ENCODE measurements around the gene TOB1. TPM values are rescaled to one million over a fixed set of nuclear protein-coding genes. Genes with fewer than 3 reads are reported as not detected.

The TOB1 gene
- polyA plus RNA-seq, 1 donor, result 112 TPM

GRCh38 chr17:50908140-50908859, 42.1 kb upstream of the TOB1 start:
- no peaks in the 10 kb centered on the region for H3K9me3 ChIP-seq (ENCODE audit: control insufficient read depth, low read depth, low read length)
- H3K4me1 ChIP-seq (ENCODE audit: control insufficient read depth, insufficient read depth, low read length), result peaks cover 63% of the 10 kb centered on the region
- H3K27ac ChIP-seq (ENCODE audit: low read length), result peak overlapping the region; percentile 83

GRCh38 chr17:50906443-50906842, 40.3 kb upstream of the TOB1 start:
- H3K27ac ChIP-seq (ENCODE audit: low read length), result peak overlapping the region; percentile 4
- no peaks in the 10 kb centered on the region for H3K36me3 ChIP-seq (ENCODE audit: control insufficient read depth, insufficient read depth, low read length)
- H3K27me3 ChIP-seq (ENCODE audit: control insufficient read depth, insufficient read depth, low read length), result no peaks in the 10 kb centered on the region
- H3K4me1 ChIP-seq (ENCODE audit: control insufficient read depth, insufficient read depth, low read length), result peaks cover 69% of the 10 kb centered on the region
- H3K9me3 ChIP-seq (ENCODE audit: control insufficient read depth, low read depth, low read length), result no peaks in the 10 kb centered on the region
- DNase-seq, result no peak
- no peak overlapping the region for H3K4me3 ChIP-seq (ENCODE audit: low read length)
- WGBS (ENCODE audit: insufficient coverage, low lambda C conversion rate), result no CpG with 5 or more reads among the region's 4 CpGs

More at GRCh38 chr17:50908140-50908859, 42.1 kb upstream of the TOB1 start:
- no peak for DNase-seq
- Histone ChIP-seq H3K36me3 (ENCODE audit: control insufficient read depth, insufficient read depth, low read length) (no peaks in the 10 kb centered on the region), H3K4me3 (ENCODE audit: low read length) (no peak overlapping the region), H3K27me3 (ENCODE audit: control insufficient read depth, insufficient read depth, low read length) (no peaks in the 10 kb centered on the region)
- WGBS (ENCODE audit: insufficient coverage, low lambda C conversion rate), result no CpG with 5 or more reads among the region's 8 CpGs

- H3K27ac ChIP-seq (ENCODE audit: low read length), result peak overlapping the region; percentile 97
- DNase-seq, result peak; percentile 80 to 89
- 20% methylated on average over 1 of the region's 1 CpG for WGBS (ENCODE audit: insufficient coverage, low lambda C conversion rate)
- H3K4me1 ChIP-seq (ENCODE audit: control insufficient read depth, insufficient read depth, low read length), result peaks cover 69% of the 10 kb centered on the region
- H3K27me3 ChIP-seq (ENCODE audit: control insufficient read depth, insufficient read depth, low read length), result no peaks in the 10 kb centered on the region
- no peak overlapping the region for H3K4me3 ChIP-seq (ENCODE audit: low read length)
- no peaks in the 10 kb centered on the region for H3K9me3 ChIP-seq (ENCODE audit: control insufficient read depth, low read depth, low read length)
- H3K36me3 ChIP-seq (ENCODE audit: control insufficient read depth, insufficient read depth, low read length), result no peaks in the 10 kb centered on the region
Observed at GRCh38 chr17:50905460-50905803, 39.3 kb upstream of the TOB1 start.

DNA sequence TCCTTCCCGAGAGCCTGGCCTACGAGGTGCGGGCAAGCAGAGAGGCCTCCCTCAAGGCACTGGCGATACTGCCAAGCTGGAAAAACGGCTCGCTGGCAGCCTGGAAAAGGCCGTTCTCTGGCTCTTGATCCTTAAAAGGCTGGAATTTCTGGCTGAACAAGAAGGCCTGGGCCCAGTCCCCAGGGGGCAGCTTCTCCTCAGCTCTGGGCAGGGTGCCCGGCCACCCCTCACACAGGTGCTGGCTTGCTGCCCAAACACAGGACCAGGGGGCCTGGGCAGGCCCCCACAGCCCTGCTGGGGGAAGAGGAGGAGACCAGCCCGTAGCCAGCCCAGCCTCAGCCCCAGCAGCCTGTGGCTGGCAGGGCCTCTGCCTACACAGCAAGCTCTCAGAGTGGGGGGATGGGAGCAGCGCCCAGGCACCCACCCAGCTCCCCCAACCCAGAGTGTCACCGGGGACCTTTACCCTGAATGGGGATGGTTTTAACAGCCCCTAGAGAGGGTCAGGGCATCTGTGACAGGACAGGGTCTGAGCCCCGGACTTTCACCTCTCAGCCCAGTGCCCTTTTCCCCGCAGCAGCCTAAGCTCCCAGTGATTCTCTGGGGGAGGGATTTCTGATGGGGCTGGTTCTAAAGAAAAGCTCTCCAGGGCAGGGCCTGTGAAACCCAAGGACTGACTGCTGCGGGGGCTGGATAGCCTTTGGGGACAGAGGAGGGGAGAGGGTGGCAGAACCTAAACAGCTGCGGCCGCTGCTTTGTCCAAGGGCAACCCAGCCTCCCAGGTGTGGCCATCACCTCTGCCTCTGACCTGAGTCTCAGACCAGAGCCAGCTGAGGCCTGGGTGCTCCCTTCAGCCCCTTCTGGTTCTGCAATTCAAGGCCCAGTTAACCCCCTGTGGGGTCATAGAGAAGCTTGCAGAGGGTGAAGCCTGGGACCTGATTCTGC, 38.6 kb upstream of the TOB1 start:
- Histone ChIP-seq H3K27me3 (ENCODE audit: control insufficient read depth, insufficient read depth, low read length) (no peaks in the 10 kb centered on the region), H3K36me3 (ENCODE audit: control insufficient read depth, insufficient read depth, low read length) (no peaks in the 10 kb centered on the region), H3K4me1 (ENCODE audit: control insufficient read depth, insufficient read depth, low read length) (peaks cover 63% of the 10 kb centered on the region), H3K9me3 (ENCODE audit: control insufficient read depth, low read depth, low read length) (no peaks in the 10 kb centered on the region), H3K4me3 (ENCODE audit: low read length) (no peak overlapping the region), H3K27ac (ENCODE audit: low read length) (peak overlapping the region; percentile 97)
- peak; percentile 76 to 90 for DNase-seq
- WGBS (ENCODE audit: insufficient coverage, low lambda C conversion rate), result no CpG with 5 or more reads among the region's 16 CpGs

DNA sequence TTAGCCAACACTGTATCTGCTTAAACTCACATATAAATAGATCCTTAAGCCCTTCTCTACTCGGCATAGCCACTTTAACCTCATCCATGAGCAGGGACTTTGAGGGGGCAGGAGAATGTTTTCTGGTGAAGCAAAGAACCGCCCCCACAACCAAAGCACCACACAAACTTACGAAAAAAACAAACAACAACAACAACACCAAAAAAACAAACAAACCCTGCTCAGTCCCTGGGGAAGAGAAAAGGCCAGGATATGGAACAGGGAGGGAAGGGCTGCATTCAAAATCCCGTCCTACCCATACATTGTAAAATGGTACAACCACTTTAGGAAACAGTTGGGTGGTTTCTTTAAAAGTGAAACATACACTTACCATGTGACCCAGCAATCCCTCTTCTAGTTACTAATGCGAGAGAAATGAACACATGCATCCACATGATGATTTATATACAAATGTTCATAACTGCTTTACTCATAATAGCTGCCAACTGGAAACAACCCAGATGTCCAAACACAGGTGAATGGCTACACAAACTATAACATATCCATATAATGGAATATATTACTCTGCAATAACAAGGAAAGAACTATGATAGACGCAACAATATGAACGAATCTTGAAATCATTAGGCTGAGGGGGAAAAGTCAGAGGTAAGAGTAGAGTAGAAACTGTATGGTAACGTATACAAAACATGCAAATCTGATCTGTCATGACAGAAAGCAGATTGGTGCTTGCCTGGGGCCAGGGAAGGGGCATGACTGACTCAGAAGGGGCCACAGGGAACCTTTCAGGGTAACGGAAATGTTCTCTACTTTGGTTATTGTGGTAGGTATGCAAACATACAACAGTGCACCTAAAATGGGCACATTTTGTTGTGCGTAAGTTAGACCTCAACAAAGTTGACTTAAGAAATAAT, 37.7 kb upstream of the TOB1 start:
- peak overlapping the region; percentile 97 for H3K27ac ChIP-seq (ENCODE audit: low read length)
- WGBS (ENCODE audit: insufficient coverage, low lambda C conversion rate), result 46% methylated on average over 3 of the region's 10 CpGs
- no peak overlapping the region for H3K4me3 ChIP-seq (ENCODE audit: low read length)
- DNase-seq, result peak in 1 of 2 donors; percentile 57
- no peaks in the 10 kb centered on the region for H3K27me3 ChIP-seq (ENCODE audit: control insufficient read depth, insufficient read depth, low read length)
- H3K9me3 ChIP-seq (ENCODE audit: control insufficient read depth, low read depth, low read length), result no peaks in the 10 kb centered on the region
- H3K36me3 ChIP-seq (ENCODE audit: control insufficient read depth, insufficient read depth, low read length), result no peaks in the 10 kb centered on the region
- peaks cover 54% of the 10 kb centered on the region for H3K4me1 ChIP-seq (ENCODE audit: control insufficient read depth, insufficient read depth, low read length)

DNA sequence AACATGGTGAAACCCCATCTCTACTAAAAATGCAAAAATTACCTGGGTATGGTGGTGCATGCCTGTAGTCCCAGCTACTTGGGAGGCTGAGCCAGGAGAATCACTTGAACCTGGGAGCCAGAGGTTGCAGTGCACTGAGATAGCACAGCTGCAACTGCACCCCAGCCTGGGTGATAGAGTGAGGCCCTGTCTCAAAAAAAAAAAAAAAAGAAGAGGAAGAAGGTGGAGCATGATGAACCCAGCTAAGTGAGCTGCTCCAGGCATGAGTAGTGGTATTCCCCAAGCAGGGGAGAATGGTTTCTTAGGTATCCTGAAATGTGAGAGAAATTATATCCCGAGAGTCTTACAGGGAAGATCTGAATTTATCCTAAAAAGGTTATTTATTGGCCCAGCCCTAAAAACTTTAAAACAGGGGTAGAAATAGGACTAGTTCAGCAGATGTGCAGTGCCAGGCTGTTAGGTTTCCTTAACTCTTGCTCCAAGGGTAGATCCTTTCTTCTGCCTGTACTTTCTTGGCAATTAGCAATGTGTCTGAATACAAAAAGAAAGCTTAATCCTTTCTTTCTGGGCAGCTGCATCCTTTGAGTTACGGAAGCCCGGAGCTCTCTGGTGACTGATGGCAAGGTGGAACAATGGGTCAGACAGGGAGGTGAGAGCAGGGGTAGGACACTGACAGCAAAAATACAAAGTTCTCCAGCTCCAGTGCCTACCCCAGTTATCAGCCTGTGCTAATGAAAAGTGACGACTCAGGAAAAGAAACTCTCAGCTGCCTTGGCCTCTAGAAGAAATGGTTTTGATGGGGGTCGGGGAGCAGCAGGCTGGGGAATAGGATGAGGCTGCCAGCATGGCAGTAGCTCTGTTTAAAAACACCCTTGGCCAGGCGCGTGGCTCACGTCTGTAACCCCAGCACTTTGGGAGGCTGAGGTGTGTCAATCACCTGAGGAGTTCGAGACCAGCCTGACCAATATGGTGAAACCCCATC, 36.5 kb upstream of the TOB1 start:
- H3K36me3 ChIP-seq (ENCODE audit: control insufficient read depth, insufficient read depth, low read length), result no peaks in the 10 kb centered on the region
- no peaks in the 10 kb centered on the region for H3K27me3 ChIP-seq (ENCODE audit: control insufficient read depth, insufficient read depth, low read length)
- H3K4me3 ChIP-seq (ENCODE audit: low read length), result no peak overlapping the region
- H3K4me1 ChIP-seq (ENCODE audit: control insufficient read depth, insufficient read depth, low read length), result peaks cover 42% of the 10 kb centered on the region
- peak in 1 of 2 donors; percentile 47 for DNase-seq
- no peaks in the 10 kb centered on the region for H3K9me3 ChIP-seq (ENCODE audit: control insufficient read depth, low read depth, low read length)
- 0% methylated on average over 1 of the region's 9 CpGs for WGBS (ENCODE audit: insufficient coverage, low lambda C conversion rate)
- peak overlapping the region; percentile 97 for H3K27ac ChIP-seq (ENCODE audit: low read length)

GRCh38 chr17:50900383-50900892, 34.3 kb upstream of the TOB1 start:
- Histone ChIP-seq H3K9me3 (ENCODE audit: control insufficient read depth, low read depth, low read length) (no peaks in the 10 kb centered on the region), H3K4me3 (ENCODE audit: low read length) (no peak overlapping the region), H3K27ac (ENCODE audit: low read length) (no peak overlapping the region), H3K4me1 (ENCODE audit: control insufficient read depth, insufficient read depth, low read length) (peaks cover 30% of the 10 kb centered on the region), H3K27me3 (ENCODE audit: control insufficient read depth, insufficient read depth, low read length) (no peaks in the 10 kb centered on the region), H3K36me3 (ENCODE audit: control insufficient read depth, insufficient read depth, low read length) (no peaks in the 10 kb centered on the region)
- no CpG with 5 or more reads among the region's 7 CpGs for WGBS (ENCODE audit: insufficient coverage, low lambda C conversion rate)
- DNase-seq, result no peak

DNA sequence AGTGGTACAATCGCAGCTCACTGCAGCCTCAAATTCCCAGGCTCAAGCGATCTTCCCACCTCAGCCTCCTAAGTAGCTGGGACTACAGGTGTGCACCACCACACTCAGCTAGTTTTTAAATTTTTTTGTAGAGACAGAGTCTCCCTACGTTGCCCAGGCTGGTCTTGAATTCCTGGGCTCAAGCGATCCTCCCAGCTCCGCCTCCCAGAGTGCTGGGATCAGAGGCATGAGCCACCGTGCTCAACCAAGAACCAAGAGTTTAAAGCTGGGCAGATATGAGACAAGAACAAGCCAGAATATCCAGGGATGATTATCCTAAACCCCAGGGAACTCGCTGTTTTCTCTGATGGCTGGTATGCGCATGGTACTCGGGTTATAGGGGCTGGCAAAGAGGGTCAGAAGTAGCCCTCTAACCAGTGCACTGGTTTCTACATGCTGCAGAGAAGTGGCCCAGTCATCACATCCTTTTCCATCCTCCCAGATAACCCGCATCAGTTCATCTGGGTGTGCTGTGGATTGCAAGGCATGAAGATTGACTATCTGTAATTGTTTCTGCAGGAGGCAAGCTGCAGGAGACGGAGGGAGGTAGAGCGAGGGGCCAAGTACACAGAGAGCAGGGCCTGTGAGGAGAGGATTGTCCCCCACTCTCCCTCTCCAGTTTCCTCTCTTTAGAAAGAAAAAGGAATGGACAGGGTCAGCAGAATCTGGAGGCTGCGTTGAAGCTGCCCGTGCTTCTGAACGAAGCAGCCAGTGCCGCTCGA, 33.6 kb upstream of the TOB1 start:
- Histone ChIP-seq H3K27me3 (ENCODE audit: control insufficient read depth, insufficient read depth, low read length) (no peaks in the 10 kb centered on the region), H3K4me3 (ENCODE audit: low read length) (no peak overlapping the region), H3K4me1 (ENCODE audit: control insufficient read depth, insufficient read depth, low read length) (peaks cover 23% of the 10 kb centered on the region), H3K36me3 (ENCODE audit: control insufficient read depth, insufficient read depth, low read length) (no peaks in the 10 kb centered on the region), H3K9me3 (ENCODE audit: control insufficient read depth, low read depth, low read length) (no peaks in the 10 kb centered on the region), H3K27ac (ENCODE audit: low read length) (no peak overlapping the region)
- WGBS (ENCODE audit: insufficient coverage, low lambda C conversion rate), result no CpG with 5 or more reads among the region's 17 CpGs
- DNase-seq, result no peak

Data from large intestine (tissue), 3 donors.